ENCODE data around the gene TREM1.

DNA sequence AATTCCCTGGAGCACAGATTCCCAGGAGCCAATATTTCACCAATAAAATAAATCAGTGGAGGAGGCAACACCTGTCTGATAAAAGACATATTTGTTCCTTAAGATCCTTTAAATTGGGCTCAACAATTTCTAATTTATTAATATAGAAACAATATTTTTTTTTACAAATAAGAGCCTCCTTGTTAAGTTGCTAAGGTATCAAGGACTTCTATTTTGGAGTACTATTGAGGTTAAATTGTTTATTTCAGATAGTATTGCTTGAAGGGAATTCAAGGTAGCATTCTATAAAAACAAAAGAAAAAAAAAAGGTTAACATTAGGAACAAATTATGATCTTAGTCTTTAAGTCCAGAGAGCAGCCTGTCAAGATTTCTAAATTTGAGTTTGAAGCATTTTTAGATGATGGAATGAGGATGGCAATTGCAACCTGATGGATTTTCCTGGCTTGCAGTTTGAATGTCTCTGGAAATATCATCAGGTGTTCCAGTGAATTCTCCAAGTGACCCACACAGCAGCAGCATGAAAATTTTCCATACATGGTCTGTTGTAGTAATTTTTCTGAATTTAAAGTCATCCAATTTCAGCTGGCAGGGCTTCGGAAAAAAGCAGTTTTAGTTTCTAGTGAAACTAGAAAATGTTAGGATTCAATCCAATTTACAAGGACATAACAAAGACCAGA, 29.6 kb upstream of the TREM1 start:
- TF ChIP-seq, protein P1, sequence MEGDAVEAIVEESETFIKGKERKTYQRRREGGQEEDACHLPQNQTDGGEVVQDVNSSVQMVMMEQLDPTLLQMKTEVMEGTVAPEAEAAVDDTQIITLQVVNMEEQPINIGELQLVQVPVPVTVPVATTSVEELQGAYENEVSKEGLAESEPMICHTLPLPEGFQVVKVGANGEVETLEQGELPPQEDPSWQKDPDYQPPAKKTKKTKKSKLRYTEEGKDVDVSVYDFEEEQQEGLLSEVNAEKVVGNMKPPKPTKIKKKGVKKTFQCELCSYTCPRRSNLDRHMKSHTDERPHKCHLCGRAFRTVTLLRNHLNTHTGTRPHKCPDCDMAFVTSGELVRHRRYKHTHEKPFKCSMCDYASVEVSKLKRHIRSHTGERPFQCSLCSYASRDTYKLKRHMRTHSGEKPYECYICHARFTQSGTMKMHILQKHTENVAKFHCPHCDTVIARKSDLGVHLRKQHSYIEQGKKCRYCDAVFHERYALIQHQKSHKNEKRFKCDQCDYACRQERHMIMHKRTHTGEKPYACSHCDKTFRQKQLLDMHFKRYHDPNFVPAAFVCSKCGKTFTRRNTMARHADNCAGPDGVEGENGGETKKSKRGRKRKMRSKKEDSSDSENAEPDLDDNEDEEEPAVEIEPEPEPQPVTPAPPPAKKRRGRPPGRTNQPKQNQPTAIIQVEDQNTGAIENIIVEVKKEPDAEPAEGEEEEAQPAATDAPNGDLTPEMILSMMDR (optimal IDR thresholded peaks at IDR 0.05 in 1 of 3, IDR thresholded peaks at IDR 0.05 in 1 of 3, conservative IDR thresholded peaks at IDR 0.05 in 1 of 3; ENCODE audit: extremely low read depth in 1 of 3, insufficient read depth in 2 of 3, low read length in 3 of 3), result no peak
- no peak for TF ChIP-seq EZH2 (IDR thresholded peaks at IDR 0.05; ENCODE audit: low read length)
